Stimulated activated naive B cell treated with anti-CD40 and anti-IgM and Interleukin-4, amounts not matched to agents 10 μg/mL and 1 μg/mL and 100 μg/mL, for 72 hours (primary cell): ENCODE measurements around the gene NGF.

Experiments used
- ATAC-seq, 2 donors: fragments of 150-1000 bp; cut with Tn5 transposase; replicated peaks; 2 replicates each; pipeline ENCODE4 v1.10.0; 2021; ENCODE audit warnings: moderate library complexity in 1 of 2
- DNase-seq: peaks from one replicate; pipeline ENCODE4 v3.0.0; 2021
- H3K27ac Mint-ChIP-seq: one replicate; pipeline ENCODE4 v1.8.0; 2022; ENCODE audit warnings: mild to moderate bottlenecking, mixed read lengths
- H3K27me3 Mint-ChIP-seq, 2 donors: one replicate each; pipeline ENCODE4 v1.8.0; 2022; ENCODE audit warnings: mixed read lengths in 2 of 2
- H3K36me3 Mint-ChIP-seq, 2 donors: one replicate each; pipeline ENCODE4 v1.8.0; 2022; ENCODE audit warnings: mixed read lengths in 2 of 2, mild to moderate bottlenecking in 1 of 2
- H3K4me1 Mint-ChIP-seq, 2 donors: one replicate each; pipeline ENCODE4 v1.8.0; 2022; ENCODE audit warnings: mixed read lengths in 2 of 2, mild to moderate bottlenecking in 1 of 2
- H3K4me3 Mint-ChIP-seq, 2 donors: one replicate each; pipeline ENCODE4 v1.8.0; 2022; ENCODE audit warnings: mild to moderate bottlenecking in 2 of 2, mixed read lengths in 2 of 2, moderate library complexity in 1 of 2
- H3K9me3 Mint-ChIP-seq, 2 donors: one replicate each; pipeline ENCODE4 v1.8.0; 2022; ENCODE audit warnings: mixed read lengths in 2 of 2, mild to moderate bottlenecking in 1 of 2

NGF gene

GRCh38 chr1:115351143-115351542 is 13.1 kb upstream of the NGF start:
- Mint-ChIP-seq H3K4me1 (no peaks in the 10 kb centered on the region), H3K27me3 (peaks cover 3 to 4% of the 10 kb centered on the region in 2 donors), H3K4me3 (no peak overlapping the region), H3K27ac (no peak overlapping the region), H3K36me3 (no peaks in the 10 kb centered on the region), H3K9me3 (peaks cover 0 to 1% of the 10 kb centered on the region in 2 donors)
- DNase-seq (no peak), ATAC-seq (no peak)

GRCh38 chr1:115348636-115349035 is 10.6 kb upstream of the NGF start:
- Mint-ChIP-seq H3K27me3 (peaks cover 0 to 3% of the 10 kb centered on the region in 2 donors), H3K27ac (no peak overlapping the region), H3K36me3 (no peaks in the 10 kb centered on the region), H3K9me3 (peaks cover 0 to 5% of the 10 kb centered on the region in 2 donors), H3K4me1 (peaks cover 0 to 3% of the 10 kb centered on the region in 2 donors), H3K4me3 (no peak overlapping the region)
- ATAC-seq (no peak), DNase-seq (no peak)

- no peak overlapping the region for H3K4me3 Mint-ChIP-seq
- H3K9me3 Mint-ChIP-seq: peaks cover 0 to 5% of the 10 kb centered on the region in 2 donors
- peaks cover 0 to 4% of the 10 kb centered on the region in 2 donors for H3K27me3 Mint-ChIP-seq
- ATAC-seq: no peak
- H3K27ac Mint-ChIP-seq: no peak overlapping the region
- H3K36me3 Mint-ChIP-seq: no peaks in the 10 kb centered on the region
- DNase-seq: no peak
- peaks cover 0 to 5% of the 10 kb centered on the region in 2 donors for H3K4me1 Mint-ChIP-seq
These were observed 9.2 kb upstream of the NGF start for GRCh38 chr1:115347282-115347681.

- Mint-ChIP-seq H3K27me3 (peaks cover 22 to 23% of the 10 kb centered on the region in 2 donors), H3K36me3 (no peaks in the 10 kb centered on the region), H3K4me1 (peaks cover 0 to 5% of the 10 kb centered on the region in 2 donors), H3K9me3 (peaks cover 0 to 4% of the 10 kb centered on the region in 2 donors), H3K27ac (no peak overlapping the region), H3K4me3 (no peak overlapping the region)
- ATAC-seq (peak in 1 of 2 donors; percentile 36), DNase-seq (no peak)
These were observed 5.2 kb upstream of the NGF start for GRCh38 chr1:115343200-115343737.

- ATAC-seq (no peak), DNase-seq (no peak)
- H3K36me3 Mint-ChIP-seq: peaks cover 0 to 2% of the 10 kb centered on the region in 2 donors
- H3K27me3 Mint-ChIP-seq: peaks cover 29 to 34% of the 10 kb centered on the region in 2 donors
- H3K4me1 Mint-ChIP-seq: peaks cover 0 to 5% of the 10 kb centered on the region in 2 donors
- H3K9me3 Mint-ChIP-seq: peaks cover 0 to 4% of the 10 kb centered on the region in 2 donors
- no peak overlapping the region for H3K4me3 Mint-ChIP-seq
- no peak overlapping the region for H3K27ac Mint-ChIP-seq
These were observed 3.9 kb upstream of the NGF start for GRCh38 chr1:115341948-115342347.

GRCh38 chr1:115340879-115341278 is 2.8 kb upstream of the NGF start:
- Mint-ChIP-seq H3K4me3 (no peak overlapping the region), H3K36me3 (peaks cover 0 to 2% of the 10 kb centered on the region in 2 donors), H3K27ac (no peak overlapping the region), H3K4me1 (peaks cover 0 to 5% of the 10 kb centered on the region in 2 donors), H3K9me3 (peaks cover 0 to 4% of the 10 kb centered on the region in 2 donors), H3K27me3 (peaks cover 38 to 45% of the 10 kb centered on the region in 2 donors)
- no peak for DNase-seq
- no peak for ATAC-seq

- Mint-ChIP-seq H3K4me1 (peaks cover 0 to 2% of the 10 kb centered on the region in 2 donors), H3K27me3 (peaks cover 44 to 53% of the 10 kb centered on the region in 2 donors), H3K27ac (no peak overlapping the region), H3K4me3 (no peak overlapping the region), H3K36me3 (peaks cover 0 to 2% of the 10 kb centered on the region in 2 donors), H3K9me3 (peaks cover 0 to 1% of the 10 kb centered on the region in 2 donors)
- no peak for DNase-seq
- ATAC-seq: no peak
These were observed 390 bp upstream of the NGF start for GRCh38 chr1:115338457-115338820.

- H3K4me3 Mint-ChIP-seq: no peak overlapping the region
- no peak overlapping the region for H3K27ac Mint-ChIP-seq
- peaks cover 0 to 1% of the 10 kb centered on the region in 2 donors for H3K9me3 Mint-ChIP-seq
- peaks cover 0 to 2% of the 10 kb centered on the region in 2 donors for H3K36me3 Mint-ChIP-seq
- DNase-seq (no peak), ATAC-seq (peak in 1 of 2 donors; percentile 10)
- H3K27me3 Mint-ChIP-seq: peaks cover 42 to 53% of the 10 kb centered on the region in 2 donors
- H3K4me1 Mint-ChIP-seq: no peaks in the 10 kb centered on the region
These were observed 795 bp downstream of the NGF start for GRCh38 chr1:115337276-115337632.

- Mint-ChIP-seq H3K27ac (no peak overlapping the region), H3K27me3 (peaks cover 37 to 48% of the 10 kb centered on the region in 2 donors), H3K4me1 (no peaks in the 10 kb centered on the region), H3K9me3 (peaks cover 0 to 1% of the 10 kb centered on the region in 2 donors), H3K36me3 (peaks cover 0 to 2% of the 10 kb centered on the region in 2 donors), H3K4me3 (no peak overlapping the region)
- ATAC-seq (no peak), DNase-seq (no peak)
These were observed 1.3 kb downstream of the NGF start for GRCh38 chr1:115336741-115337140.

GRCh38 chr1:115332813-115333608 is 5.0 kb downstream of the NGF start:
- Mint-ChIP-seq H3K36me3 (peaks cover 0 to 2% of the 10 kb centered on the region in 2 donors), H3K9me3 (peaks cover 0 to 1% of the 10 kb centered on the region in 2 donors), H3K4me3 (no peak overlapping the region), H3K27ac (no peak overlapping the region), H3K27me3 (peaks cover 22 to 28% of the 10 kb centered on the region in 2 donors), H3K4me1 (no peaks in the 10 kb centered on the region)
- no peak for DNase-seq
- ATAC-seq: peak in 1 of 2 donors; percentile 10

GRCh38 chr1:115331558-115332331 is 6.3 kb downstream of the NGF start:
- Mint-ChIP-seq H3K27me3 (peaks cover 14 to 17% of the 10 kb centered on the region in 2 donors), H3K27ac (no peak overlapping the region), H3K36me3 (no peaks in the 10 kb centered on the region), H3K9me3 (peaks cover 0 to 1% of the 10 kb centered on the region in 2 donors), H3K4me1 (no peaks in the 10 kb centered on the region), H3K4me3 (no peak overlapping the region)
- no peak for ATAC-seq
- no peak for DNase-seq

- H3K36me3 Mint-ChIP-seq: no peaks in the 10 kb centered on the region
- H3K4me3 Mint-ChIP-seq: no peak overlapping the region
- H3K27ac Mint-ChIP-seq: no peak overlapping the region
- H3K9me3 Mint-ChIP-seq: peaks cover 0 to 1% of the 10 kb centered on the region in 2 donors
- no peaks in the 10 kb centered on the region for H3K4me1 Mint-ChIP-seq
- DNase-seq (no peak), ATAC-seq (no peak)
- peaks cover 4 to 10% of the 10 kb centered on the region in 2 donors for H3K27me3 Mint-ChIP-seq
These were observed 7.5 kb downstream of the NGF start for GRCh38 chr1:115330480-115331013.

GRCh38 chr1:115329965-115330364 is 8.1 kb downstream of the NGF start:
- Mint-ChIP-seq H3K4me1 (no peaks in the 10 kb centered on the region), H3K9me3 (peaks cover 0 to 1% of the 10 kb centered on the region in 2 donors)

GRCh38 chr1:115327270-115327669 is 10.8 kb downstream of the NGF start:
- DNase-seq: no peak
- H3K27me3 Mint-ChIP-seq: peaks cover 0 to 7% of the 10 kb centered on the region in 2 donors
- H3K9me3 Mint-ChIP-seq: no peaks in the 10 kb centered on the region
- H3K36me3 Mint-ChIP-seq: no peaks in the 10 kb centered on the region
- H3K27ac Mint-ChIP-seq: no peak overlapping the region
- no peak overlapping the region for H3K4me3 Mint-ChIP-seq
- ATAC-seq: no peak
- no peaks in the 10 kb centered on the region for H3K4me1 Mint-ChIP-seq

More at GRCh38 chr1:115329965-115330364, 8.1 kb downstream of the NGF start:
- no peaks in the 10 kb centered on the region for H3K36me3 Mint-ChIP-seq
- ATAC-seq (no peak), DNase-seq (no peak)
- H3K27ac Mint-ChIP-seq: no peak overlapping the region
- no peak overlapping the region for H3K4me3 Mint-ChIP-seq
- H3K27me3 Mint-ChIP-seq: peaks cover 4 to 7% of the 10 kb centered on the region in 2 donors
